Measurements from ENCODE around the gene GPR160.

DNA sequence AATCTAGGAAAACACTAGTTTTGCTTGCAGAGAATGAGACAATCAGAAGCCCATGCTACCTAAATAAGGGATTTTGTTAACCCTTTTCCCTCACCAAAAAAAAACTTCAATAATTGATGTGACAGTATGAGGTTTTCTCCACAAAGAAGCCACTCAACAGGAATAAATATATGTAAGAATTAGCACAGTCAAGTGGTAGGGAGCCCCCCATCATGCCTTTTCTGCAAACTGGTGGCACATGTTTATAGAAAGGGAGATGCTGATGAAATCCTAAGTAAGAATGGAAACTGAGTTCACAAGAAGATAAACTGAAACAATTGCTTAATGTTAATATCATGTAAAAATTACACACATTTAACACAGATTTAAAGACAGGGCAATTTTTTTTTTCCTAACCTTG is 92.7 kb downstream of the GPR160 start:
- TF ChIP-seq, protein P1, sequence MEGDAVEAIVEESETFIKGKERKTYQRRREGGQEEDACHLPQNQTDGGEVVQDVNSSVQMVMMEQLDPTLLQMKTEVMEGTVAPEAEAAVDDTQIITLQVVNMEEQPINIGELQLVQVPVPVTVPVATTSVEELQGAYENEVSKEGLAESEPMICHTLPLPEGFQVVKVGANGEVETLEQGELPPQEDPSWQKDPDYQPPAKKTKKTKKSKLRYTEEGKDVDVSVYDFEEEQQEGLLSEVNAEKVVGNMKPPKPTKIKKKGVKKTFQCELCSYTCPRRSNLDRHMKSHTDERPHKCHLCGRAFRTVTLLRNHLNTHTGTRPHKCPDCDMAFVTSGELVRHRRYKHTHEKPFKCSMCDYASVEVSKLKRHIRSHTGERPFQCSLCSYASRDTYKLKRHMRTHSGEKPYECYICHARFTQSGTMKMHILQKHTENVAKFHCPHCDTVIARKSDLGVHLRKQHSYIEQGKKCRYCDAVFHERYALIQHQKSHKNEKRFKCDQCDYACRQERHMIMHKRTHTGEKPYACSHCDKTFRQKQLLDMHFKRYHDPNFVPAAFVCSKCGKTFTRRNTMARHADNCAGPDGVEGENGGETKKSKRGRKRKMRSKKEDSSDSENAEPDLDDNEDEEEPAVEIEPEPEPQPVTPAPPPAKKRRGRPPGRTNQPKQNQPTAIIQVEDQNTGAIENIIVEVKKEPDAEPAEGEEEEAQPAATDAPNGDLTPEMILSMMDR (IDR thresholded peaks at IDR 0.05; ENCODE audit: poor library complexity) = no peak
- no peak for TF ChIP-seq EZH2 (IDR thresholded peaks at IDR 0.05; ENCODE audit: borderline replicate concordance)
- no peak for TF ChIP-seq EZH2phosphoT487 (IDR thresholded peaks at IDR 0.05; ENCODE audit: low read depth, severe bottlenecking, unreplicated experiment)
